ENCODE measurements around the gene CNP.
"Not testable (repeated sequence)": the region's sequence is repeated elsewhere in the genome, so short reads cannot be mapped to it uniquely, and the experiment has no call there.

The CNP gene

GRCh38 chr17:42000413-42001133, 34.0 kb downstream of the CNP start:
- intact Hi-C loops (cut with DNase I): no loop called here
- no peak for DNase-seq

- no peak for DNase-seq
Observed at GRCh38 chr17:42001729-42002128, 35.1 kb downstream of the CNP start.

GRCh38 chr17:42002175-42002791, 35.7 kb downstream of the CNP start:
- intact Hi-C loops (cut with DNase I): no loop called here

More at GRCh38 chr17:42001729-42002128, 35.1 kb downstream of the CNP start:
- intact Hi-C loops (cut with DNase I): no loop called here

GRCh38 chr17:42002792-42003301, 36.3 kb downstream of the CNP start:
- intact Hi-C loops (cut with DNase I): no loop called here
- DNase-seq: no peak

More at GRCh38 chr17:42002175-42002791, 35.7 kb downstream of the CNP start:
- DNase-seq: no peak

- intact Hi-C loops (cut with DNase I): no loop called here
- DNase-seq: no peak
Observed at GRCh38 chr17:42005166-42005565, 38.6 kb downstream of the CNP start.

- peak in 8 of 10 donors; percentile 46 to 96 (median 71) for DNase-seq
- intact Hi-C loops (cut with DNase I): loop anchor here (1.0 kb wide), 1 partner anchor 46 kb away; no protein-coding TSS in a partner anchor
Observed at GRCh38 chr17:42009170-42009569, 42.6 kb downstream of the CNP start.

- DNase-seq; intact Hi-C loops (cut with DNase I): not testable (repeated sequence)
Observed at GRCh38 chr17:42010266-42010680, 43.7 kb downstream of the CNP start.

- intact Hi-C loops (cut with DNase I): no loop called here
- DNase-seq: no peak
Observed at GRCh38 chr17:42010898-42011516, 44.4 kb downstream of the CNP start.

- intact Hi-C loops (cut with DNase I): not testable (repeated sequence)
Observed at GRCh38 chr17:42012363-42012762, 45.8 kb downstream of the CNP start.

GRCh38 chr17:42013740-42014139, 47.1 kb downstream of the CNP start:
- intact Hi-C loops (cut with DNase I); DNase-seq: not testable (repeated sequence)

More at GRCh38 chr17:42012363-42012762, 45.8 kb downstream of the CNP start:
- not testable (repeated sequence) for DNase-seq

- peak in 1 of 10 donors; percentile 80 for DNase-seq
- intact Hi-C loops (cut with DNase I): no loop called here
Observed at GRCh38 chr17:42016411-42016831, 49.8 kb downstream of the CNP start.

- intact Hi-C loops (cut with DNase I): no loop called here
- peak; percentile 78 to 99 (median 91) for DNase-seq
Observed at GRCh38 chr17:42016941-42017865, 50.6 kb downstream of the CNP start, which contains the start of gene DNAJC7. Gene DNAJC7 (minus strand): TSS chr17:42017439. CDS start chr17:42017416, 23 bp downstream.

- intact Hi-C loops (cut with DNase I): no loop called here
- no peak for DNase-seq
Observed at GRCh38 chr17:42017866-42018200, 51.2 kb downstream of the CNP start.

- DNase-seq: no peak
- intact Hi-C loops (cut with DNase I): no loop called here
Observed at GRCh38 chr17:42018339-42018738, 51.7 kb downstream of the CNP start.

GRCh38 chr17:42018988-42019387, 52.4 kb downstream of the CNP start:
- intact Hi-C loops (cut with DNase I): no loop called here

GRCh38 chr17:42019509-42020404, 53.2 kb downstream of the CNP start, which contains the start of gene NKIRAS2:
Gene NKIRAS2 (plus strand): TSS chr17:42020090. CDS start chr17:42021578, 1,488 bp downstream.
- peak; percentile 89 to 99 (median 94) for DNase-seq
- intact Hi-C loops (cut with DNase I): no loop called here

More at GRCh38 chr17:42018988-42019387, 52.4 kb downstream of the CNP start:
- DNase-seq: no peak

GRCh38 chr17:42020845-42021244, 54.2 kb downstream of the CNP start:
- intact Hi-C loops (cut with DNase I); DNase-seq: not testable (repeated sequence)

- intact Hi-C loops (cut with DNase I): no loop called here
- DNase-seq: peak in 1 of 10 donors; percentile 86
Observed at GRCh38 chr17:42023524-42024349, 57.1 kb downstream of the CNP start.

All from posterior cingulate gyrus (tissue), 11 donors.